Activated CD8-positive, alpha-beta memory T cell treated with anti-CD3 and anti-CD28 coated beads for 1 hour (primary cell): ENCODE data around the gene ANKRD27.
"Not testable (repeated sequence)": the region's sequence is repeated elsewhere in the genome, so short reads cannot be mapped to it uniquely, and the experiment has no call there.

ENCODE experiments used
- DNase-seq, 2 donors: peaks; one replicate each; pipeline ENCODE4 v3.0.0-alpha.2; 2020; ENCODE audit warnings: low read depth in 1 of 2; ENCODE audit errors: extremely low read depth in 1 of 2

The ANKRD27 gene

DNA sequence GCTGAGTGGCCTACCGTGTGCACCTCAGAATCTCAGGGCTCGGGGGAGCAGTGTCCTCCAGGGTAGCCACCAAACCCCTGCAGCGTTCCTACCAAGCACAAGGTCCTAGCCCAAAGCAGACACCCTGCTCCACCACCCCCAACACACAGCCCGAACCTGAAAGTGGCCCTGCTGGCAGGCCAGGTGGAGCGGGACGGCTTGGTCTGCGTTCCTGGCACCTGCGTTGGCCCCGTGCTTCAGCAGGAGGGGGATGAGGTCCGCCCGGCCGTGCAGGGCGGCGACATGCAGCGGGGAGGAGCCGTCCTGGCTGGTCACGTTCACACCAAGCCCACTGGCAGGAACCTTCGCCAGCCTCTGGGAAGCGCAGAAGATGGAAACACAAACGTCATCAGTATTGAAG is 67.5 kb downstream of the ANKRD27 start:
- DNase-seq: no peak

DNA sequence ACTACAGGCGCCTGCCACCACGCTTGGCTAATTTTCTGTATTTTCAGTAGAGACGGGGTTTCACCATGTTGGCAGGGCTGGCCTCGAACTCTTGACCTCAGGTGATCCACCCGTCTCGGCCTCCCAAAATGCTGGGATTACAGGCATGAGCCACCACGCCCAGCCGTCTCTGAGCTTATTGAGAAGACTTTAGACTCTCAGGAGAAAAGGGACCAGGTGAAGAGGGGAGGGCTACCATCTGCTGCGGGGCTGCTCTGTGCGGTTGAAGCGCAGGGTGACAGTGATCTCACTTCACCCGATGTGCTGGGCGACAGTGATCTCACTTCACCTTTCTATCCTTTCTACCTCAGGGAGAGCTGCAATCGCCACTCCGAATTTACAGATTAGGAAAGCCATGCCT is 68.7 kb downstream of the ANKRD27 start:
- no peak for DNase-seq

DNA sequence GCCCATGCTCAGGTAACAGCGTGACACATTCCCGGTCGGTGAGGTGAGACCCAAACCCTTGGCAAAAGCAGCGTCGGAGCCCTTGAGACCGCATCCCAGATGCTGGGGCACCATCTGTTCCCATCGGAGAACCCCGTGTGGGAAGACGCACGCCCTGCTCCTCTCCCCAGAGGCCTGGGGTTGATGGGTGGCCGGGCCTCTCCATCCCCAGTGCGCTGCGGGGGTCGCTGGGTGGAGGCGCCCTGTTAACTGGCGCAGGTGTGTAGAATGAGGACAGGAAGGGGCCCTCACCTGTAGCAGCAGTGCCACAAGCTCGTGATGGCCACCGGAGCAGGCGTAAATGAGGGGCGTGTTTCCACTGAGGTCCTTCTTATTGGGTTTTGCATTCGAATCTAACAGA is 69.4 kb downstream of the ANKRD27 start:
- DNase-seq: no peak

DNA sequence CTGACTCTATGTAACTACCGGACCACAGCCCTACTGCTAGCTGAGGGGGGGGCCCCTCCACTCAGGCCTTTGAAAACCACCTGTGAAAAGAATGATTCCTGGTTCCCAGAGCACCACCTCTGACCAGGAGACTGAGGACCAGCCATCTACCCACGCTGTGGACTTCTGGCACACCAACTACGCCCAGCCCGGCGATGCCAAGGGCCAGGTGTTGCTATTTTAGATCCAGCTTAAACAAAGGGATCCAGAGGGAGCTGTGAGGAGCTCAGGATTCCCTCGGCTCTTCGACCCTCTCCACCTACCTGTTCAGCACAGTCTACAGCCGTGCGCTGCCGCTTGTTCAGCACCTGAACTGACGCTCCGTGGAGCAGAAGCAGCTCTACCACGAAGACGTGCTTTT is 71.0 kb downstream of the ANKRD27 start:
- DNase-seq: no peak

DNA sequence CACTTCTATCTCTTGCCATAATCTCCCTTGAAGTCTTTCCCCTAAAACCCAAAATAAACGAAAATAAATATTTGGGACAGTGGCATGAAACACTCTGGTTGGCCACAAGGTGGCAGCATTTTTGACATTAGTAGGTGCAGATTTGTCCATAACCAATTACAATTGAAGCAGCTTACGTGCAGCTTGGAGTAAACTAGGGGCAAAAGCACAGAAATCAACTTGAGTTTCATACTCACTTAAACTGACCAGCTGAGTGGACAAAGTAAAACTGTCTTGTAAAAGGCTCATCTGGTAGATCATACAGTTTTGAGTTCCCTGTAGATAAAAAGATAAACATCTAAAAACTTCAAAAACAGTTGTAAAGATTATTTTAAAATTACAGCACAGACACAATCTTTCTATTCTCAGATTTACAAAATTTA is 75.2 kb downstream of the ANKRD27 start:
- DNase-seq: peak in 1 of 2 donors; percentile 24

DNA sequence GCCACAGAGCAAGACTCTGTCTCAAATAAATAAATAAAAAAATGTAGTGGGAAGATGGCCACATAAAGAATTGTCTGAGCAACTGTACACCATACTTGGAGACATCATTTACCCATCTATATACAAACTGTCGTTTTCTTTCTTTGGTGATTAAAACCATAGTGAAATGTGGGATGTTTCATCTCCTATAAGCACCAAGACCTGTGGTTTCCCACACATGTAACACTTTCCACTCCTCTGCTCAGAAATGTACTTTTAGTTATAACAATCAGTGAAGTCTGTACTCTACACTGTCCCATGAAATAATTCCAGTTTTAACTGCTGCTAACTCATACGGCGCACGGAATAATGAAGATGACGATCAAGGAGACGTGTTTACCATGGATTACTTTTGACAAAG is 75.7 kb downstream of the ANKRD27 start:
- no peak for DNase-seq

DNA sequence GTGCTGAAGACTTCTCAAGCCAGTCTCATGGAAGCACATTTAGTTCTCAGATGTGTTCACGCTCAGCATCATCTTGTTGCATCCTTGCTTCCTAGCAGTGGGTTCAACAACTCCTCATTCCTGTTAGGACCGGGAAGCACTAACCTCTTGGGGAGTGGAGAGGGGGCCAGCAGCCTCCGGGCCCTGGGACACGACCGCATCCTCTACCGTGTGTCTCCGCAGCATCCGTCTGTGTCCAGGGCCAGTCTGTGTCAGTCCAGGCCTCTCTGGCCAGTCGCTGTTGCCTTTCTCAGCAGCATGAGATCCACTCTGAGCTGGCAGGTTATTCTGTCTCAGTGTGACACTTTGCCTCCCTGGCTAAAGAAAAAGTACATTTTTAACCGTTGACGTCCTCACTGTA is 77.0 kb downstream of the ANKRD27 start:
- no peak for DNase-seq

DNA sequence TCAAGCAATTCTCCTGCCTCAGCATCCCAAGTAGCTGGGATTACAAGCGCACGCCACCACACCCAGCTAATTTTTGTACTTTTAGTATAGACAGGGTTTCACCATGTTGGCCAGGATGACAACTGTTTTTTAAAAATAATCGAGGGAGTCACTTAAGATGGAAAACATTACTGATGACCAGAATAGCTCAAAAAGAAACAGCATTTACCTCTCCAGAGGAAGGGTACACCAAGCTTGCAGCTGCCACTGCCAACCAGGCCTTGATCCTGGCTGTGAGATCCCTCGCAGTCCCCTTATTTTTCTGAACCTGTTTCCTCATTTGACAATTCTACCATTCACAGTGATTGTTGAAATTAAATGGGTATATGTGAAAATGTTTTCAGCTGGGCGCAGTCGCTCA is 79.5 kb downstream of the ANKRD27 start:
- DNase-seq: no peak

DNA sequence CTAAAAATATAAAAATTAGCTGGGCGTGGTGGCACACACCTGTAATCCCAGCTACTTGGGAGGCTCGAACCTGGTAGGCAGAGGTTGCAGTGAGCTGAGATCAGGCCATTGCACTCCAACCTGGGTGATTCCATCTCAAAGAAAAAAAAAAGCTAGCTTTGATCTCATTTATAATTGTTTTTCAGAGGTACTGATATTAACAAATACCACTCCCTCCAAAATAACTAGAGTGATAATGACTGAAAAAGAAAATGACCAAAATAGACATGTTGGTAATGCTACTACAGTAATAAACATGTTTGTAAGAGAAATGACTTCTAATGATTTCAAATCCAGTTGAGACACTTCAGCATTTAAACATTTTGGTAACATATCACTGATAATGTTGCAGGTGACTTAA is 81.0 kb downstream of the ANKRD27 start:
- no peak for DNase-seq

DNA sequence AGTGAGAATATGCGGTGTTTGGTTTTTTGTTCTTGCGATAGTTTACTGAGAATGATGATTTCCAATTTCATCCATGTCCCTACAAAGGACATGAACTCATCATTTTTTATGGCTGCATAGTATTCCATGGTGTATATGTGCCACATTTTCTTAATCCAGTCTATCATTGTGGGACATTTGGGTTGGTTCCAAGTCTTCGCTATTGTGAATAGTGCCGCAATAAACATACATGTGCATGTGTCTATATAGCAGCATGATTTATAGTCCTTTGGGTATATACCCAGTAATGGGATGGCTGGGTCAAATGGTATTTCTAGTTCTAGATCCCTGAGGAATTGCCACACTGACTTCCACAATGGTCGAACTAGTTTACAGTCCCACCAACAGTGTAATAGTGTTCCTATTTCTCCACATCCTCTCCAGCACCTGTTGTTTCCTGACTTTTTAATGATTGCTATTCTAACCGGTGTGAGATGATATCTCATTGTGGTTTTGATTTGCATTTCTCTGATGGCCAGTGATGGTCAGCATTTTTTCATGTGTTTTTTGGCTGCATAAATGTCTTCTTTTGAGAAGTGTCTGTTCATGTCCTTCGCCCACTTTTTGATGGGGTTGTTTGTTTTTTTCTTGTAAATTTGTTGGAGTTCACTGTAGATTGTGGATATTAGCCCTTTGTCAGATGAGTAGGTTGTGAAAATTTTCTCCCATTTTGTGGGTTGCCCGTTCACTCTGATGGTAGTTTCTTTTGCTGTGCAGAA is 87.1 kb downstream of the ANKRD27 start:
- DNase-seq: not testable (repeated sequence)

DNA sequence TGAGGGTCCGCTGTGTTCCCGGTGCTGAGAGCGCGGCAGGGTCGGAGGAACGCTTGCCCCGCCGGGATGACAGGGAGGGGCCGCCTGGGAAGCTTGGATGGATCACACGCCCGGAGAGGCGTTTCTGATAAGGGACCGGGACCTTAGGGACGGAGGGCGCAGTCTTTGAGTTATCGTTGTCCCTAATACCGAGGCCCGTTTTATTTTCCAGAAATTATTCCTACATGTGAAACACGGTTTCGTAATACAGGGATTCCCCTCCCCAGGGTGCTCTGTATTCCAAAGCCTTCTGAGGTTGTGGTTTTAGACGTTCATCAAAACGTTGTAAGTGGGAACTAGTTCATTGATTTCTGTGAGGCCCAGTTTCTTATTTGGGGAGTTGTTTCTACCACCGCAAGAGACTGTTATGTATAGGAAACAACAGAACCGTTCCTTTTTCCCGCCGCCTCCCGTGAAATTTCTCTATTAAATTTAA is 93.2 kb downstream of the ANKRD27 start:
- no peak for DNase-seq

DNA sequence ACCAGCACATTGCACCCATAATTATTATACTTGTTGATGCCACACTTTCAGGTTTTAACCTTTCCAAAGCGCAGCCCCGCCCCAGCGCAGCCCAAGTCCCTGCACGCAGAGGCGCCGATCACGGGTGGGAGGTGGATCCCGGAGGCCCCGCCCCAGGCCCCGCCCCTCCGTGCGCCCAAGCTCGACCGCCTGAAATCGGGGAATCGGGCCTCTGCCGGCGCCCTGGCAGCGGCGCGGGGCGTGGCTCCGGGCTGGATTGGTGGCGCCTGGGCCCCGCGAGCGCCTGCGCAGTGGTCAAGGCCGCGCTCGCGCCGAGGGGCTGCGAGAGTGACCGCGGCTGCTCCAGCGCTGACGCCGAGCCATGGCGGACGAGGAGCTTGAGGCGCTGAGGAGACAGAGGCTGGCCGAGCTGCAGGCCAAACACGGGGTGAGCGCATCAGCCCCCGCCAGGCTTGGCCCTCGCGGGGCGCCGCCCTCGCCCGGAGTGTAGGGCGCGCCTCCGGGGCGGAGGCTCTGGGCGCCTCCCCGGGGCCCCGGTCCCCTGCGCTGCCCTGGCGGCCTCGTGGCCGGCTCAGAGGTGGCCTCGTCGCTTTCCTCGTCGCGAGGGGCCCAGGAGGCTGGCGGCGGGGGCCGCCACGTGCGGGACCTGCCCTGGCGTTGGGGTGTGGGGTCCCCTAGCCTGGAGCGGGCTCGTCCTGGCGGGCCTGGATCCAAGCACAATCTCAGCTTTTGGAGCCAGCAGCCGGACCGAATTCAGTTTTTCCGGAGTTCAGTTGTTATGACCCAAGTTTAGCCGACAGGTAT is 93.9 kb downstream of the ANKRD27 start, which contains the start of gene PDCD5:
Gene PDCD5, plus strand, starts transcription at position 290 of the 804 bp plus-strand sequence. Its CDS starts 72 bp downstream, at position 362.
- DNase-seq: peak; percentile 86 to 97

DNA sequence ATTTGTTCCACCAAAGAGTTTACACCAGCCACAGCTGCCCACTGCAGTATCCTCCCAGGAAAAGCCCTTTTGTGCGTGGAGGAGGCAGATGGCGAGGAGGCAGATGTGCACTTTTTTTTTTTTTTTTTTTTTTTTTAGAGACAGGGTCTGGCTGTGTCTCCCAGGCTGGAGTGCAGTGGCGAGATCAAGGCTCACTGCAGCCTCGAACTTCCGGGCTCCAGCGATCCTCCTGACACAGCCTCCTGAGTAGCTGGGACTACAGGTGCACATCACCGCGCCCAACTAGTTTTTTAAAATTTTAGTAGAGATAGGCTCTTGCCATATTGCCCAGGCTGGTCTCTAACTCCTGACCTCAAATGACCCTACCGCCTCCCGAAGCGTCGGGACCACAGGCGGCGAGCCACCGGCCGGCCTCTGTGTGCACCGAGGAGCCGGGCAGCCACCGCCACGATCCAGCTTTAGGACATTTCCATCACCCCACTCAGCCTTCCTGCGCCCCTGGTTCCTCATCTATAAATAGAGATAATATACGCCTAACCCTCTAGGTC is 94.6 kb downstream of the ANKRD27 start:
- no peak for DNase-seq

DNA sequence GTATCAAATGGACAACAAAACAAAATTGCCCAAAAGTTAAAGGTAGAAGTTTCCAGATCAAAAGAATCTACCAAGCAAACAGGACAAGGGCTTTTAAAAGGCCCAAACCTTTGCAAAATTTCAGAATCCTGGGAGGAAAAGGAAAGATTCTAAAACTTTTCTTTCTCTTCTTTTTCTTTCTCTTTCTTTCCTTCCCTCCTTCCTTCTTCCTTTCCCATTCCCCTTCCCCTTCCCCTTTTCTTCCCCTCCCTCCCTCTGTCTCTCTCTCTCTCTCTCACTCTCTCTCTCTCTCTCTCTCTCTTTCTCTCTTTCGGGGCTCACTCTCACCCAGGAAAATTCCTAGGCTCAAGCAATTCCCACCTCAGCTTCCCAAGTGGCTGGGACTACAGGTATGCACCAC is 98.2 kb downstream of the ANKRD27 start:
- DNase-seq: no peak

DNA sequence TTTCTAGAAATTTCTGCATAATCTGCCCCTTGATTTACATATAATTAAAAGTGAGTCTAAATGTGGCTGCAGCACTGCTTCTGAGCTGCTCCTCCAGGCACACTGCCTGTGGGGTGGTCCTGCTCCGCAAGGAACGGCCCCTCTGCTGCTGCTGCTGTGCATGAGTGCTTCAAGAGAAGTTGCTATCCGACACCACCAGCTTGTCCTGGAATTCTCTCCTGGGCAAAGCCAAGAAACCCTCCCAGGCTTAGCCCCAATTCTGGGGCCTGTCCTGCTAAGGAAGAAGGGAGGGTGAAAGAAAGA is 101.5 kb downstream of the ANKRD27 start:
- DNase-seq: no peak

DNA sequence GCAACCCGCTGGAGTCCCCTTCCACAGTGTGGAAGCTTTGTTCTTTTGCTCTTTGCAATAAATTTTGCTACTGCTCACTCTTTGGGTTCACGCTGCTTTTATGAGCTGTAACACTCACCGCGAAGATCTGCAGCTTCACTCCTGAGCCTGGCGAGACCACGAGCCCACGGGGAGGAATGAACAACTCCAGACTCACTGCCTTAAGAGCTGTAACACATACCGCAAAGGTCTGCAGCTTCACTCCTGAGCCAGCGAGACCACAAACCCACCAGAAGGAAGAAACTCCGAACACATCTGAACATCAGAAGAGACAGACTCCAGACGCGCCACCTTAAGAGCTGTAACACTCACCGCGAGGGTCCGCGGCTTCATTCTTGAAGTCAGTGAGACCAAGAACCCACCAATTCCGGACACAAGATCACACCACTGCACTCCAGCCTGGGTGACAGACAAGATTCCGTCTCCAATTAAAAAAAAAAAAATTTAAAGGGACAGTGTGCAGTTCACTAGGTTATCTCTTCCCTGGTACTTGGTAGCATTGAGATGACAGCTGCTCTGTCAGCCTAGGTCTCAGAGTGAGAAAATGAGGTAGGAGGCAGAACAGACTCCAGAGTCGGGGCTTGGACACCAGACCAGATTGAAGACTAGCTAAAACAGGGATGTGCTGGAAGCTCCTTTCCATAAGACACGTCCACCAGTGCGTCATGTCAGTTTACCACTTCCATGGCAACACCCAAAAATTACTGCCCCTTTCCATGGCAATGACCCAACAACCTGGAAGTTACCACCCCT is 102.1 kb downstream of the ANKRD27 start:
- DNase-seq: not testable (repeated sequence)

DNA sequence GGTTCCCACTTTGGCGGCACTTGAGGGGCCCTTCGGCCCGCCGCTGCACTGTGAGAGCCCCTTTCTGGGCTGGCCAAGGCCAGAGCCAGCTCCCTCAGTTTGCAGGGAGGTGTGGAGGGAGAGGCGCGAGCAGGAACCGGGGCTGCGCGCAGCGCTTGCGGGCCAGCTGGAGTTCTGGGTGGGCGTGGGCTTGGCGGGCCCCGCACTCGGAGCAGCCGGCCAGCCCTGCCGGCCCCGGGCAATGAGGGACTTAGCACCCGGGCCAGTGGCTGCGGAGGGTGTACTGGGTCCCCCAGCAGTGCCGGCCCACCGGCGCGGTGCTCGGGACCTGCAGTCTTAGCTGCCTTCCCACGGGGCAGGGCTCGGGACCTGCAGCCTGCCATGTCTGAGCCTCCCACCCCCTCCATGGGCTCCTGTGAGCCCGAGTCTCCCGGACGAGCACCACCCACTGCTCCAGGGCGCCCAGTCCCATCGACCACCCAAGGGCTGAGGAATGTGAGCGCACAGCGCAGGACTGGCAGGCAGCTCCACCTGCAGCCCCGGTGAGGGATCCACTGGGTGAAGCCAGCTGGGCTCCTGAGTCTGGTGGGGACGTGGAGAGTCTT is 103.4 kb downstream of the ANKRD27 start:
- DNase-seq: not testable (repeated sequence)

DNA sequence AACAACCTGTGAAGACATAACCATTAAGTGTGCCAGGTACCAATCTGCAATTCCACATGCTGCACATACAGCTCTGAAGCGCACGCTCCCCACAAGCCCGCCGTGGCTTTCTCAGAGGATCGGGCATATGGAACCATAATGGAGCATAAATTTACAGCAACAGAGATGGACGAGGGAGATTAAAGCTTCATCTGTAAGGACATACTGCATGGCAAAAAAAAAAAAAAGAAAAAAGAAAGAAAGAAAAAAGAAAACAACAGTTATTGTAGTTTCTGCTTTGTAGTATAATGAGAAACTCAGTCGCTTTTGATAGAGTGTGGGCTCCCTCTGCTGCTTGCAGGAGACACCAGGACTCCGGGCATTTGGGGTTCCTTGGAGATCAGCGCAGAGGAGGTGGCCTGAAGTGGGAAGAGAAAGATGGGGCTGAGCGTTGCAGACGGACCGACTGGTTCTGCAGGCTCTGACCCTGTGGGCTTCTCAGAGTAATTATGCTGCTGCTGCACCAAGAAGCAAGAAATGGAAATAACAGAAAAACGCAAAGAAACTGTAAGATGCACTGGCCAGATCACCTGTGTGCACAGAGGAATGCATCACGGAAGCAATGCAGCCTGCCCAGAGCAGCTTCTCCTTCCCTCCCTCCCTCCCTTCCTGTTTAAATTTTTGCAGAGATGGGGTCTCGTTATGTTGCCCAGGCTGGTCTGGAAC is 104.7 kb downstream of the ANKRD27 start:
- DNase-seq: peak; percentile 14 to 22

DNA sequence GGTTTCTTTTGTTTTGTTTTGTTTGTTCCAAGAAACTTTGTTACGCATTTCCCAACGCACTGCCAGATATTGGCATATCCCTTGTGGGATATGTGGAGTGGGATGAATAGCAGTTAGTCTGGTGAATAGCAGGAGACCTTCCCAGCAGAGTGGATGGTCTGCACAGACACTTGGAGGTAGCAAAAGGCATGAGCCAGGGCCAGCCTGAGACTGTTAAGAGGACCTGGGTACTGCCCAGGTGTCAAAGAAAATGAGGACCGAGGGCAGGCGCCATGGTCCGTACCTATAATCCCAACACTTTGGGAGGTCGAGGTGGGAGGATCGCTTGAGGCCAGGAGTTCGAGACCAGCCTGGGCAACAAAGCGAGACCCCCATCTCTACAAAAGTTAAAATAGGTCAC is 107.5 kb downstream of the ANKRD27 start:
- no peak for DNase-seq

DNA sequence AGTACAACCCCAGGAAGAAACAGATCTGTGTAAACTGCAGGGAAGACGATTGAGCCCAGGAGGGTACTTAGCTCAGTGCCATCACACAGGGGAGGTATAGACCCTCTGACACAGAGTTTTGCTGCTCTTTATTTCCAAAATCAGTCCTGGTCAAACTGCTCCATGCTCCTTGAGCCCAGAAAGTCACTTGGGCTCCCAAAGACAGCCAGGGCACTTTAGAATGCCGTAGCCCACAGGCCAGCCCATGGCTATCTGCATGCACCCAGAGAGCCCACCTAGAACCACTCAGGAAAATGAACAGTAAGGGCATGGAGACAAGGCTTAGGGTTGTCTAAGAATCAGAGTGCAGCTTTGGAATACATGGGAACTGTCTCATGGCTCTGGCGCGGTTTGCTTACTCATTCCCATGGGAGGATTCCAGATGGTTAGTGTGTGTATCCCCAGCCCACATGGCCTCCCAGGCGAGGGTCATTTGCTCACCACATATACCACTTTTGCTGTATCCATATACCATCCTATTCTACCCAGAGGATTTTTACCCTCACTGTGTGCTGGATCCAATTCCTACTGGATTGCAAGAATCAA is 108.6 kb downstream of the ANKRD27 start:
- DNase-seq: no peak
